ENCODE measurements around the gene DCC. TPM values are rescaled to one million over a fixed set of nuclear protein-coding genes. Genes with fewer than 3 reads are reported as not detected.

Gene DCC
- total RNA-seq, 1 donor from 2014 or later, result 5.6 TPM

GRCh38 chr18:53526101-53526870 is 1186.3 kb downstream of the DCC start:
- Mint-ChIP-seq H3K4me3 (ENCODE audit: unreplicated experiment) (no peak overlapping the region), H3K27ac (ENCODE audit: unreplicated experiment) (no peak overlapping the region), H3K27me3 (ENCODE audit: unreplicated experiment) (no peaks in the 10 kb centered on the region), H3K36me3 (ENCODE audit: unreplicated experiment) (no peaks in the 10 kb centered on the region), H3K4me1 (ENCODE audit: low read depth, unreplicated experiment) (no peaks in the 10 kb centered on the region), H3K9me3 (ENCODE audit: unreplicated experiment) (no peaks in the 10 kb centered on the region)
- DNase-seq, result no peak
- TF ChIP-seq CTCF (IDR thresholded peaks at IDR 0.05; ENCODE audit: partially characterized antibody, unreplicated experiment), result no peak

GRCh38 chr18:53527365-53527764 is 1187.4 kb downstream of the DCC start:
- no peak for DNase-seq
- Mint-ChIP-seq H3K4me3 (ENCODE audit: unreplicated experiment) (no peak overlapping the region), H3K27me3 (ENCODE audit: unreplicated experiment) (no peaks in the 10 kb centered on the region), H3K9me3 (ENCODE audit: unreplicated experiment) (no peaks in the 10 kb centered on the region), H3K36me3 (ENCODE audit: unreplicated experiment) (no peaks in the 10 kb centered on the region), H3K27ac (ENCODE audit: unreplicated experiment) (no peak overlapping the region), H3K4me1 (ENCODE audit: low read depth, unreplicated experiment) (no peaks in the 10 kb centered on the region)
- no peak for TF ChIP-seq CTCF (IDR thresholded peaks at IDR 0.05; ENCODE audit: partially characterized antibody, unreplicated experiment)

GRCh38 chr18:53531187-53531586 is 1191.2 kb downstream of the DCC start:
- no peak for TF ChIP-seq CTCF (IDR thresholded peaks at IDR 0.05; ENCODE audit: partially characterized antibody, unreplicated experiment)
- no peak for DNase-seq
- H3K27me3 Mint-ChIP-seq (ENCODE audit: unreplicated experiment), result no peaks in the 10 kb centered on the region
- H3K4me1 Mint-ChIP-seq (ENCODE audit: low read depth, unreplicated experiment), result no peaks in the 10 kb centered on the region
- no peaks in the 10 kb centered on the region for H3K36me3 Mint-ChIP-seq (ENCODE audit: unreplicated experiment)
- no peaks in the 10 kb centered on the region for H3K9me3 Mint-ChIP-seq (ENCODE audit: unreplicated experiment)
- no peak overlapping the region for H3K4me3 Mint-ChIP-seq (ENCODE audit: unreplicated experiment)
- no peak overlapping the region for H3K27ac Mint-ChIP-seq (ENCODE audit: unreplicated experiment)

GRCh38 chr18:53531896-53532295 is 1191.9 kb downstream of the DCC start:
- Mint-ChIP-seq H3K27ac (ENCODE audit: unreplicated experiment) (no peak overlapping the region), H3K36me3 (ENCODE audit: unreplicated experiment) (no peaks in the 10 kb centered on the region), H3K27me3 (ENCODE audit: unreplicated experiment) (no peaks in the 10 kb centered on the region), H3K4me3 (ENCODE audit: unreplicated experiment) (no peak overlapping the region), H3K9me3 (ENCODE audit: unreplicated experiment) (no peaks in the 10 kb centered on the region), H3K4me1 (ENCODE audit: low read depth, unreplicated experiment) (peaks cover 3% of the 10 kb centered on the region)
- TF ChIP-seq CTCF (IDR thresholded peaks at IDR 0.05; ENCODE audit: partially characterized antibody, unreplicated experiment), result no peak
- DNase-seq, result no peak

GRCh38 chr18:53534203-53534602 is 1194.2 kb downstream of the DCC start:
- Mint-ChIP-seq H3K36me3 (ENCODE audit: unreplicated experiment) (no peaks in the 10 kb centered on the region), H3K4me1 (ENCODE audit: low read depth, unreplicated experiment) (peaks cover 6% of the 10 kb centered on the region), H3K9me3 (ENCODE audit: unreplicated experiment) (no peaks in the 10 kb centered on the region), H3K4me3 (ENCODE audit: unreplicated experiment) (no peak overlapping the region), H3K27me3 (ENCODE audit: unreplicated experiment) (no peaks in the 10 kb centered on the region), H3K27ac (ENCODE audit: unreplicated experiment) (no peak overlapping the region)
- TF ChIP-seq CTCF (IDR thresholded peaks at IDR 0.05; ENCODE audit: partially characterized antibody, unreplicated experiment), result no peak
- no peak for DNase-seq
